HepG2 (cell line): ENCODE measurements around the gene NXN. TPM values are rescaled to one million over a fixed set of nuclear protein-coding genes. Genes with fewer than 3 reads are reported as not detected.

Experiments used
- CHCHD3 ChIP-seq: sonication (generic); formaldehyde crosslinking; IDR thresholded peaks from 2 replicates; pipeline ENCODE4 v1.8.0; 2022; ENCODE audit warnings: mild to moderate bottlenecking, missing genetic modification reagents, moderate library complexity
- FOXO4 ChIP-seq: sonication (generic); formaldehyde crosslinking; conservative IDR thresholded peaks from 2 replicates; pipeline ENCODE4 v1.8.1; 2023; ENCODE audit warnings: missing genetic modification reagents
- GMEB2 ChIP-seq: IDR thresholded peaks from 2 replicates; pipeline ENCODE4 v1.6.1; 2016; ENCODE audit warnings: missing biosample characterization, missing genetic modification reagents, low read depth
- HMG20A ChIP-seq: IDR thresholded peaks from 2 replicates; pipeline ENCODE4 v1.6.1; 2016; ENCODE audit warnings: borderline replicate concordance
- HNF4A ChIP-seq: sonication (generic); formaldehyde crosslinking; IDR thresholded peaks from 2 replicates; pipeline ENCODE4 v1.4.0; 2020; ENCODE audit warnings: missing genetic modification reagents
- MIER3 ChIP-seq: IDR thresholded peaks from 2 replicates; pipeline ENCODE4 v1.6.1; 2016; ENCODE audit warnings: missing compliant biosample characterization, borderline replicate concordance
- PAWR ChIP-seq: sonication (generic); formaldehyde crosslinking; IDR thresholded peaks from 2 replicates; pipeline ENCODE4 v1.4.0; 2020; ENCODE audit warnings: missing genetic modification reagents, mild to moderate bottlenecking, borderline replicate concordance
- PBX2 ChIP-seq: IDR thresholded peaks from 2 replicates; pipeline ENCODE4 v1.6.1; 2016; ENCODE audit warnings: control low read depth
- PHB2 ChIP-seq: fragments of 450-650 bp; IDR thresholded peaks from 2 replicates; pipeline ENCODE4 v1.6.1; 2018; ENCODE audit not compliant: partially characterized antibody
- PHF20 ChIP-seq: sonication (generic); formaldehyde crosslinking; IDR thresholded peaks from 2 replicates; pipeline ENCODE4 v1.5.0; 2020; ENCODE audit warnings: mild to moderate bottlenecking, missing genetic modification reagents
- PITX1 ChIP-seq: sonication (generic); formaldehyde crosslinking; IDR thresholded peaks from 2 replicates; pipeline ENCODE4 v1.5.1; 2020; ENCODE audit warnings: mild to moderate bottlenecking, missing genetic modification reagents
- RFX3 ChIP-seq: IDR thresholded peaks from 2 replicates; pipeline ENCODE4 v1.6.1; 2016; ENCODE audit warnings: missing biosample characterization, missing genetic modification reagents
- RXRB ChIP-seq: IDR thresholded peaks from 2 replicates; pipeline ENCODE4 v1.6.1; 2016; ENCODE audit warnings: borderline replicate concordance, missing genetic modification reagents, missing compliant biosample characterization
- SMAD9 ChIP-seq: sonication (generic); formaldehyde crosslinking; IDR thresholded peaks from 2 replicates; pipeline ENCODE4 v1.5.1; 2020; ENCODE audit warnings: mild to moderate bottlenecking, missing genetic modification reagents
- TGIF2 ChIP-seq: IDR thresholded peaks from 2 replicates; pipeline ENCODE4 v1.6.1; 2016; ENCODE audit warnings: control low read depth, missing compliant biosample characterization
- THRA ChIP-seq: sonication (generic); formaldehyde crosslinking; IDR thresholded peaks from 2 replicates; pipeline ENCODE4 v1.4.0; 2020; ENCODE audit warnings: missing genetic modification reagents, borderline replicate concordance
- ZFP41 ChIP-seq: sonication (generic); formaldehyde crosslinking; IDR thresholded peaks from 2 replicates; pipeline ENCODE4 v1.4.0; 2020; ENCODE audit warnings: mild to moderate bottlenecking, missing genetic modification reagents, borderline replicate concordance
- ZKSCAN1 ChIP-seq: fragments of 150-350 bp; IDR thresholded peaks from 2 replicates; pipeline ENCODE4 v1.6.1; 2014; ENCODE audit warnings: low read length
- ZNF30 ChIP-seq: sonication (generic); formaldehyde crosslinking; IDR thresholded peaks from 2 replicates; pipeline ENCODE4 v1.5.0; 2020; ENCODE audit warnings: mild to moderate bottlenecking, missing genetic modification reagents
- ZNF501 ChIP-seq: sonication (generic); formaldehyde crosslinking; IDR thresholded peaks from 2 replicates; pipeline ENCODE4 v1.5.1; 2020; ENCODE audit warnings: mild to moderate bottlenecking, moderate library complexity, missing genetic modification reagents
- ZNF510 ChIP-seq: sonication (generic); formaldehyde crosslinking; IDR thresholded peaks from 2 replicates; pipeline ENCODE4 v1.4.0; 2020; ENCODE audit warnings: low read depth, mild to moderate bottlenecking, missing genetic modification reagents
- ZNF570 ChIP-seq: sonication (generic); formaldehyde crosslinking; IDR thresholded peaks from 2 replicates; pipeline ENCODE4 v1.4.0; 2020; ENCODE audit warnings: mild to moderate bottlenecking, missing genetic modification reagents, borderline replicate concordance
- ZNF816 ChIP-seq: sonication (generic); formaldehyde crosslinking; IDR thresholded peaks from 2 replicates; pipeline ENCODE4 v1.8.0; 2022; ENCODE audit warnings: missing genetic modification reagents, mild to moderate bottlenecking, borderline replicate concordance
- ZSCAN20 ChIP-seq: sonication (generic); formaldehyde crosslinking; IDR thresholded peaks from 2 replicates; pipeline ENCODE4 v1.4.0; 2020; ENCODE audit warnings: missing genetic modification reagents, mild to moderate bottlenecking, borderline replicate concordance
- polyA plus RNA-seq, 8 experiments: library from polyadenylated mRNA; depleted of rRNA in 3 of 8; stranded (reverse) in 7 of 8; unstranded in 1 of 8; fragments of >200 nt; fragmentation: Illumina TruSeq in 4 of 8; extraction: Trizol in 4 of 8; gene quantifications; 2 replicates each; pipeline versions ENCODE4 v1.2.1 to v1.2.3, GENCODE V29; 2011 to 2016; ENCODE audit warnings: low read depth in 4 of 8, missing spikeins in 1 of 8, mixed read lengths in 1 of 8; ENCODE audit not compliant: insufficient read depth in 1 of 8
- total RNA-seq, 5 experiments: library from RNA; depleted of rRNA; stranded (reverse); fragments of >200 nt; fragmentation: Illumina TruSeq; extraction: Trizol; gene quantifications; 2 replicates each; pipeline ENCODE4 v1.2.3, GENCODE V29; 2016; ENCODE audit warnings: low read depth in 1 of 5

Gene NXN
- total and polyA plus RNA-seq, 2 of the 13 experiments (the other 11 are each of a cell fraction or from before 2014, with no cell fraction given), result 22.2 to 24.3 TPM

- TF ChIP-seq MIER3 (no peak), ZNF501 (no peak), ZNF816 (CRISPR knock-in tag) (no peak), ZFP41 (CRISPR knock-in tag) (no peak), HMG20A (no peak), RXRB (peak; percentile 56; the same call in 1 of the 2 replicates), GMEB2 (CRISPR knock-in tag) (no peak), ZKSCAN1 (no peak), PITX1 (CRISPR knock-in tag) (no peak), PBX2 (no peak), PAWR (CRISPR knock-in tag) (no peak), ZSCAN20 (CRISPR knock-in tag) (no peak), ZNF570 (CRISPR knock-in tag) (no peak), PHB2 (no peak), HNF4A (CRISPR knock-in tag) (0 out of 2 replicates have a peak, but pooled peaks have one; percentile 19), TGIF2 (no peak), ZNF510 (CRISPR knock-in tag) (no peak), SMAD9 (CRISPR knock-in tag) (no peak), FOXO4 (CRISPR knock-in tag) (no peak), RFX3 (no peak), PHF20 (CRISPR knock-in tag) (no peak), CHCHD3 (CRISPR knock-in tag) (no peak), THRA (peak; percentile 92), ZNF30 (no peak)
These were observed 177.9 kb downstream of the NXN start (continued) for GRCh38 chr17:801660-802059.
